Endothelial cell of umbilical vein (primary cell): ENCODE measurements around the gene NR6A1. TPM values are rescaled to one million over a fixed set of nuclear protein-coding genes. Genes with fewer than 3 reads are reported as not detected.

ENCODE experiments used
- BruUV-seq: library from RNA; stranded (reverse); fragments of 400-500 nt; replicated peaks from 2 replicates; lab custom pipeline; 2021; lab: Mats Ljungman, UMichigan
- CTCF ChIA-PET: fragments of 300-600, 350-600 bp; sonication (Branson Sonifier 250); formaldehyde crosslinking; loops from one replicate; lab custom pipeline; 2021; ENCODE audit warnings: antibody characterized with exemption, inconsistent platforms; lab: Charles Lee
- POLR2A ChIA-PET: fragments of 300-600, 350-600 bp; sonication (Branson Sonifier 250); formaldehyde crosslinking; loops from one replicate; lab custom pipeline; 2021; ENCODE audit warnings: antibody characterized with exemption, inconsistent platforms; lab: Charles Lee
- DNase-seq: peaks from one replicate; pipeline ENCODE4 v3.0.0-alpha.2; 2011; ENCODE audit warnings: low read depth, low spot score
- FAIRE-seq: peaks from 2 replicates; lab custom pipeline; 2011; peaks lifted over from hg19 to GRCh38; lab: Jason Lieb, UNC
- H2AFZ ChIP-seq: 2 replicates; pipeline ENCODE4 v1.6.0; 2012; ENCODE audit warnings: low read depth, low read length, control low read depth, inconsistent platforms
- H3K27ac ChIP-seq: 2 replicates; pipeline ENCODE4 v1.5.1; 2011; ENCODE audit warnings: low read depth, mild to moderate bottlenecking, control low read depth, low read length, moderate library complexity; ENCODE audit not compliant: insufficient read depth
- H3K27me3 ChIP-seq, 2 experiments: 2 replicates each; pipeline versions ENCODE4 v1.6.0 to v1.6.1; 2011; ENCODE audit warnings: low read length in 2 of 2, mixed read lengths in 1 of 2; ENCODE audit not compliant: control insufficient read depth in 2 of 2, insufficient read depth in 2 of 2
- H3K36me3 ChIP-seq, 2 experiments: 2 replicates in 1 of 2; 3 replicates in 1 of 2; pipeline ENCODE4 v1.5.1; 2011; ENCODE audit warnings: low read length in 2 of 2, mild to moderate bottlenecking in 1 of 2, moderate library complexity in 1 of 2; ENCODE audit not compliant: control insufficient read depth in 2 of 2, insufficient read depth in 2 of 2; ENCODE audit errors: extremely low read depth in 1 of 2
- H3K4me1 ChIP-seq: 3 replicates; pipeline ENCODE4 v1.5.1; 2011; ENCODE audit warnings: mild to moderate bottlenecking, low read length; ENCODE audit not compliant: control insufficient read depth, insufficient read depth; ENCODE audit errors: extremely low read depth
- H3K4me2 ChIP-seq: 2 replicates; pipeline ENCODE4 v1.6.1; 2011; ENCODE audit warnings: low read length, control low read depth, mixed read lengths; ENCODE audit not compliant: insufficient read depth
- H3K4me3 ChIP-seq, 3 experiments: fragments of 200-600 bp in 1 of 3; sonication (generic), shearing (Covaris generic) in 1 of 3; replicated peaks in 1 of 3; 2 replicates each; pipeline ENCODE4 v1.5.1; 2011 to 2016; ENCODE audit warnings: control low read depth in 3 of 3, low read length in 3 of 3, mild to moderate bottlenecking in 2 of 3, inconsistent platforms in 1 of 3, low read depth in 1 of 3, moderate library complexity in 1 of 3; ENCODE audit not compliant: insufficient read depth in 1 of 3
- H3K79me2 ChIP-seq: 2 replicates; pipeline ENCODE4 v1.6.0; 2012; ENCODE audit warnings: low read length, inconsistent platforms; ENCODE audit not compliant: control insufficient read depth, insufficient read depth
- H3K9ac ChIP-seq: replicated peaks from 2 replicates; pipeline ENCODE3; 2011; ENCODE audit warnings: low read length, control low read depth; ENCODE audit not compliant: insufficient read depth; ENCODE audit errors: extremely low read depth
- H3K9me1 ChIP-seq: replicated peaks from 3 replicates; pipeline ENCODE4 v1.6.0; 2011; ENCODE audit warnings: mild to moderate bottlenecking, low read length; ENCODE audit not compliant: control insufficient read depth, insufficient read depth; ENCODE audit errors: extremely low read depth
- H3K9me3 ChIP-seq: replicated peaks from 2 replicates; pipeline ENCODE4 v1.5.1; 2012; ENCODE audit warnings: low read length, inconsistent platforms; ENCODE audit not compliant: control insufficient read depth, insufficient read depth
- H4K20me1 ChIP-seq: replicated peaks from 2 replicates; pipeline ENCODE3; 2011; ENCODE audit warnings: mild to moderate bottlenecking, low read length; ENCODE audit not compliant: control insufficient read depth, insufficient read depth; ENCODE audit errors: extremely low read depth
- EZH2 ChIP-seq: IDR thresholded peaks from 2 replicates; pipeline ENCODE4 v1.6.1; 2012; ENCODE audit warnings: borderline replicate concordance, low read depth, mild to moderate bottlenecking, moderate library complexity, low read length, inconsistent platforms; ENCODE audit not compliant: severe bottlenecking
- FOS ChIP-seq: IDR thresholded peaks from 2 replicates; pipeline ENCODE4 v1.6.1; 2011; ENCODE audit warnings: mild to moderate bottlenecking, low read length, moderate library complexity, borderline replicate concordance; ENCODE audit not compliant: insufficient read depth
- GATA2 ChIP-seq: IDR thresholded peaks from 2 replicates; pipeline ENCODE4 v1.7.0; 2011; ENCODE audit warnings: low read depth, mild to moderate bottlenecking, moderate library complexity, mixed read lengths, low read length; ENCODE audit not compliant: insufficient read length, insufficient read depth
- JUN ChIP-seq: IDR thresholded peaks from 2 replicates; pipeline ENCODE4 v1.6.1; 2011; ENCODE audit warnings: borderline replicate concordance, low read depth; ENCODE audit not compliant: insufficient read length, insufficient read depth
- MYC ChIP-seq: IDR thresholded peaks from one replicate; pipeline ENCODE4 v1.6.1; 2011; ENCODE audit warnings: mild to moderate bottlenecking, low read depth, low read length
- POLR2A ChIP-seq: IDR thresholded peaks from 2 replicates; pipeline ENCODE4 v1.6.1; 2012; ENCODE audit warnings: low read depth, mild to moderate bottlenecking, control low read depth, low read length
- POLR2AphosphoS5 ChIP-seq: IDR thresholded peaks from 2 replicates; pipeline ENCODE4 v1.6.1; 2012; ENCODE audit warnings: low read depth, mild to moderate bottlenecking, control low read depth, low read length, moderate library complexity; ENCODE audit not compliant: insufficient read depth
- dilution Hi-C: fragments of 300-500 bp; cut with MboI; formaldehyde crosslinking; loops from one replicate; pipeline ENCODE4 v1.15.0; 2019; ENCODE audit warnings: low sequenced_read_pairs; ENCODE audit not compliant: extremely low pct_ligation_motif_present
- intact Hi-C: fragments of 100-400 bp; cut with micrococcal nuclease; formaldehyde crosslinking; loops from one replicate; pipeline ENCODE4 v1.10.0; 2022
- polyA plus RNA-seq, 4 experiments: library from polyadenylated mRNA; depleted of rRNA in 3 of 4; stranded (reverse) in 3 of 4; unstranded in 1 of 4; fragments of >200 nt; gene quantifications; 2 replicates each; pipeline versions ENCODE4 v1.2.1 to v1.2.3, GENCODE V29; 2011 to 2012; ENCODE audit warnings: missing spikeins in 1 of 4
- total RNA-seq: library from RNA; stranded (reverse); gene quantifications from 2 replicates; pipeline ENCODE4 v1.2.3, GENCODE V29; 2021
- TF ChIP-seq, protein P1 (sequence below): IDR thresholded peaks from 2 replicates; pipeline ENCODE4 v1.6.1; 2011; ENCODE audit not compliant: insufficient read depth, insufficient read length
- TF ChIP-seq, protein P2 (sequence below), 2 donors: IDR thresholded peaks; 1 replicate in 1 of 2; 2 replicates in 1 of 2; pipeline ENCODE4 v1.5.1; 2011; ENCODE audit warnings: low read length in 2 of 2, mild to moderate bottlenecking in 2 of 2, moderate library complexity in 2 of 2, control low read depth in 1 of 2, inconsistent platforms in 1 of 2, low read depth in 1 of 2; ENCODE audit not compliant: insufficient read depth in 1 of 2; ENCODE audit errors: extremely low read depth in 1 of 2

Gene NR6A1
- total and polyA plus RNA-seq, 2 donors (not counting 3 experiments of a cell fraction or from before 2014, with no cell fraction given) = 0.17 to 1.2 TPM

DNA sequence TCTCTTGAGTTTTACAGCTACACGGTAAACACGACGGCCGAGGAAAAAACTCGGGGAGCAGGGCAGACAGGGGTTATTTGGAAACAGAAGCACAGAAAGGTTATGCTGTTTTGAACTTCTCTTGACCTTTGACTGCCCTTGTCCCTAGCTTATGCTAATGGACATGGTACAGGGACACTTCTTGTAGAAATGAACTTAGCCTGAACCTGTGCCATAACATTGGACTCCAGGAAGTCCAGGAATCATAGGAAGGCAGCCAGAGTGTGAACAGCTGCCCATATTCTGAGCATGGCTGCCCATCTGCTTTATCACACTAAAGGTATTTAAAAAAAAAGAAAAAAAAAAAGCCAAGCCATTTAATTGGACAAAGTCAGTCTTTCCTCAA lies 46.1 kb downstream of the NR6A1 start:
- Histone ChIP-seq H3K79me2 (no peaks in the 10 kb centered on the region), H3K27me3 (no peaks in the 10 kb centered on the region), H3K36me3 (no peaks in the 10 kb centered on the region), H3K9me1 (no peaks in the 10 kb centered on the region), H3K27ac (no peak overlapping the region), H3K9ac (no peak overlapping the region), H4K20me1 (no peaks in the 10 kb centered on the region), H3K9me3 (no peaks in the 10 kb centered on the region), H3K4me1 (no peaks in the 10 kb centered on the region), H3K4me2 (no peak overlapping the region), H2AFZ (no peak overlapping the region), H3K4me3 (no peak overlapping the region)
- TF ChIP-seq POLR2A = no peak
- no peak for TF ChIP-seq EZH2
- no peak for TF ChIP-seq MYC
- TF ChIP-seq, protein P1, sequence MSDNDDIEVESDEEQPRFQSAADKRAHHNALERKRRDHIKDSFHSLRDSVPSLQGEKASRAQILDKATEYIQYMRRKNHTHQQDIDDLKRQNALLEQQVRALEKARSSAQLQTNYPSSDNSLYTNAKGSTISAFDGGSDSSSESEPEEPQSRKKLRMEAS = no peak
- TF ChIP-seq POLR2AphosphoS5 = no peak
- TF ChIP-seq JUN = no peak
- TF ChIP-seq, protein P2, sequence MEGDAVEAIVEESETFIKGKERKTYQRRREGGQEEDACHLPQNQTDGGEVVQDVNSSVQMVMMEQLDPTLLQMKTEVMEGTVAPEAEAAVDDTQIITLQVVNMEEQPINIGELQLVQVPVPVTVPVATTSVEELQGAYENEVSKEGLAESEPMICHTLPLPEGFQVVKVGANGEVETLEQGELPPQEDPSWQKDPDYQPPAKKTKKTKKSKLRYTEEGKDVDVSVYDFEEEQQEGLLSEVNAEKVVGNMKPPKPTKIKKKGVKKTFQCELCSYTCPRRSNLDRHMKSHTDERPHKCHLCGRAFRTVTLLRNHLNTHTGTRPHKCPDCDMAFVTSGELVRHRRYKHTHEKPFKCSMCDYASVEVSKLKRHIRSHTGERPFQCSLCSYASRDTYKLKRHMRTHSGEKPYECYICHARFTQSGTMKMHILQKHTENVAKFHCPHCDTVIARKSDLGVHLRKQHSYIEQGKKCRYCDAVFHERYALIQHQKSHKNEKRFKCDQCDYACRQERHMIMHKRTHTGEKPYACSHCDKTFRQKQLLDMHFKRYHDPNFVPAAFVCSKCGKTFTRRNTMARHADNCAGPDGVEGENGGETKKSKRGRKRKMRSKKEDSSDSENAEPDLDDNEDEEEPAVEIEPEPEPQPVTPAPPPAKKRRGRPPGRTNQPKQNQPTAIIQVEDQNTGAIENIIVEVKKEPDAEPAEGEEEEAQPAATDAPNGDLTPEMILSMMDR (IDR thresholded peaks at IDR 0.05; ENCODE audit: extremely low read depth in 1 of 2, insufficient read depth in 1 of 2, low read depth in 1 of 2, low read length in 2 of 2) = no peak
- no peak for TF ChIP-seq GATA2
- no peak for TF ChIP-seq FOS
- CTCF ChIA-PET = interaction anchor here (0.6 to 2.0 kb wide), 5 partner anchors 10 to 170 kb away, joined by 3 to 14 read pairs (median 3); partner anchors contain the start of gene OLFML2A
- DNase-seq (no peak), FAIRE-seq (no peak)
- POLR2A ChIA-PET = no interaction called here
- intact Hi-C loops = no loop called here
- dilution Hi-C loops = no loop called here
- no TSS peak for BruUV-seq
